GM21447 (cell line): ENCODE measurements around the gene TNNI2.

Experiments
- ATAC-seq: cut with Tn5 transposase; IDR thresholded peaks from one replicate; pipeline ENCODE4 v1.9.1; 2021; ENCODE audit not compliant: unreplicated experiment

Gene TNNI2

GRCh38 chr11:1857064-1857463, 18.3 kb downstream of the TNNI2 start:
- no peak for ATAC-seq

- no peak for ATAC-seq
Measured at GRCh38 chr11:1858154-1858553, 19.4 kb downstream of the TNNI2 start.

GRCh38 chr11:1858576-1858975, 19.8 kb downstream of the TNNI2 start:
- ATAC-seq, result no peak

- no peak for ATAC-seq
Measured at GRCh38 chr11:1859004-1859403, 20.2 kb downstream of the TNNI2 start.

- ATAC-seq, result no peak
Measured at GRCh38 chr11:1860108-1860507, 21.3 kb downstream of the TNNI2 start.

- ATAC-seq, result no peak
Measured at GRCh38 chr11:1861435-1862411, 22.9 kb downstream of the TNNI2 start.

- ATAC-seq, result no peak
Measured at GRCh38 chr11:1862588-1863351, 24.0 kb downstream of the TNNI2 start.

- ATAC-seq, result no peak
Measured at GRCh38 chr11:1863352-1864216, 24.8 kb downstream of the TNNI2 start.

GRCh38 chr11:1864231-1864630, 25.4 kb downstream of the TNNI2 start:
- no peak for ATAC-seq

- no peak for ATAC-seq
Measured at GRCh38 chr11:1864831-1865665, 26.3 kb downstream of the TNNI2 start.

GRCh38 chr11:1866226-1866625, 27.4 kb downstream of the TNNI2 start:
- ATAC-seq, result no peak

GRCh38 chr11:1866776-1867175, 28.0 kb downstream of the TNNI2 start:
- no peak for ATAC-seq

- no peak for ATAC-seq
Measured at GRCh38 chr11:1867381-1867780, 28.6 kb downstream of the TNNI2 start.

GRCh38 chr11:1868056-1868635, 29.4 kb downstream of the TNNI2 start:
- no peak for ATAC-seq

- no peak for ATAC-seq
Measured at GRCh38 chr11:1868636-1869291, 30.0 kb downstream of the TNNI2 start.

- ATAC-seq, result no peak
Measured at GRCh38 chr11:1869427-1870325, 30.9 kb downstream of the TNNI2 start.

GRCh38 chr11:1870326-1870696, 31.5 kb downstream of the TNNI2 start:
- ATAC-seq, result no peak

- ATAC-seq, result no peak
Measured at GRCh38 chr11:1870721-1871466, 32.1 kb downstream of the TNNI2 start.
